ENCODE data around the gene DNAH10. TPM values are rescaled to one million over a fixed set of nuclear protein-coding genes. Genes with fewer than 3 reads are reported as not detected.

DNAH10 gene
- total RNA-seq, 6 experiments from 2014 or later = 0.19 to 1.1 (median 0.64) TPM

DNA sequence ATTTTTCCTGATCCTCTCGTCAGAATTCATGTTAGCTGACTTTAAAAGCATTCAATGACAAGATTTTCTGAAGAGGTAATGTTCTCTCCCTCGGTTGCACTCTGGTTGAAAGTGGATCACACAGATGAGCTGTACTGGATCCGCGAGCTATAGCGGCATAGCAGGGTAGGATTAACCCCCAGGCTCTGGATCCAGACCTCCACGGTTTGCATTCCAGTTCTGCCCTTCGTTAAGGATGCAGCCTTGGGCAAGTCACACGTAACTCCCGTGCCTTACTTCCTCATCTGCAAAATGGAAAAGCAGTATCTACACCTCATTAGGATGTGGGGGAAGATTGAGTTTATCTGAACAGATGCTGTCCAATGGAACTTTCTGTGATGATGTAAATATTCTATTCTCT is 196.8 kb downstream of the DNAH10 start:
- no peaks in the 10 kb centered on the region for H3K9me3 Mint-ChIP-seq
- DNase-seq = no peak
- no peaks in the 10 kb centered on the region; the same call in 1 of the 2 replicates for H3K27me3 Mint-ChIP-seq (ENCODE audit: insufficient read depth)
- H3K36me3 Mint-ChIP-seq (ENCODE audit: low read depth) = 0 out of 2 replicates have a peak, but pooled peaks cover 8% of the 10 kb centered on the region
- no peak for TF ChIP-seq CTCF (IDR thresholded peaks at IDR 0.05)
- H3K4me3 Mint-ChIP-seq = no peak overlapping the region
- peaks cover 13% of the 10 kb centered on the region for H3K4me1 Mint-ChIP-seq (ENCODE audit: low read depth)
- H3K27ac Mint-ChIP-seq = no peak overlapping the region

GRCh38 chr12:123960029-123960735 is 198.1 kb downstream of the DNAH10 start:
- no peak overlapping the region for H3K27ac Mint-ChIP-seq
- no peaks in the 10 kb centered on the region for H3K9me3 Mint-ChIP-seq
- H3K27me3 Mint-ChIP-seq (ENCODE audit: insufficient read depth) = no peaks in the 10 kb centered on the region; the same call in 1 of the 2 replicates
- DNase-seq = no peak
- H3K4me1 Mint-ChIP-seq (ENCODE audit: low read depth) = peaks cover 13% of the 10 kb centered on the region
- H3K36me3 Mint-ChIP-seq (ENCODE audit: low read depth) = 0 out of 2 replicates have a peak, but pooled peaks cover 8% of the 10 kb centered on the region
- no peak for TF ChIP-seq CTCF (IDR thresholded peaks at IDR 0.05)
- no peak overlapping the region for H3K4me3 Mint-ChIP-seq

GRCh38 chr12:123960856-123961255 is 198.8 kb downstream of the DNAH10 start:
- Mint-ChIP-seq H3K9me3 (no peaks in the 10 kb centered on the region), H3K36me3 (ENCODE audit: low read depth) (0 out of 2 replicates have a peak, but pooled peaks cover 8% of the 10 kb centered on the region), H3K4me1 (ENCODE audit: low read depth) (peaks cover 18% of the 10 kb centered on the region), H3K4me3 (no peak overlapping the region), H3K27ac (no peak overlapping the region), H3K27me3 (ENCODE audit: insufficient read depth) (no peaks in the 10 kb centered on the region; the same call in 1 of the 2 replicates)
- DNase-seq = no peak
- TF ChIP-seq CTCF (IDR thresholded peaks at IDR 0.05) = no peak

- Mint-ChIP-seq H3K36me3 (ENCODE audit: low read depth) (0 out of 2 replicates have a peak, but pooled peaks cover 2% of the 10 kb centered on the region), H3K4me3 (no peak overlapping the region), H3K9me3 (no peaks in the 10 kb centered on the region), H3K27me3 (ENCODE audit: insufficient read depth) (no peaks in the 10 kb centered on the region; the same call in 1 of the 2 replicates), H3K27ac (no peak overlapping the region), H3K4me1 (ENCODE audit: low read depth) (peaks cover 27% of the 10 kb centered on the region)
- DNase-seq = no peak
- no peak for TF ChIP-seq CTCF (IDR thresholded peaks at IDR 0.05)
These were observed 199.7 kb downstream of the DNAH10 start for GRCh38 chr12:123961585-123962345.

- Mint-ChIP-seq H3K4me3 (no peak overlapping the region), H3K27ac (no peak overlapping the region), H3K36me3 (ENCODE audit: low read depth) (peaks cover 4% of the 10 kb centered on the region; the same call in 1 of the 2 replicates), H3K4me1 (ENCODE audit: low read depth) (peaks cover 34% of the 10 kb centered on the region), H3K27me3 (ENCODE audit: insufficient read depth) (no peaks in the 10 kb centered on the region), H3K9me3 (no peaks in the 10 kb centered on the region)
- no peak for DNase-seq
- TF ChIP-seq CTCF (IDR thresholded peaks at IDR 0.05) = no peak
These were observed 200.4 kb downstream of the DNAH10 start for GRCh38 chr12:123962513-123962912.
